HG02870 (cell line): ENCODE data around the gene CAVIN2.

Experiments used
- ATAC-seq: cut with Tn5 transposase; IDR thresholded peaks from one replicate; pipeline ENCODE4 v1.9.1; 2021; ENCODE audit warnings: mild to moderate bottlenecking, moderate library complexity; ENCODE audit not compliant: unreplicated experiment

CAVIN2 gene

GRCh38 chr2:191866195-191866594, 19.3 kb upstream of the CAVIN2 start:
- no peak for ATAC-seq

GRCh38 chr2:191864628-191865374, 17.9 kb upstream of the CAVIN2 start:
- no peak for ATAC-seq

- ATAC-seq, result no peak
Observed at GRCh38 chr2:191863988-191864387, 17.1 kb upstream of the CAVIN2 start.

GRCh38 chr2:191862156-191862775, 15.4 kb upstream of the CAVIN2 start:
- no peak for ATAC-seq

GRCh38 chr2:191860760-191861466, 14.0 kb upstream of the CAVIN2 start:
- ATAC-seq, result no peak

GRCh38 chr2:191859681-191860080, 12.8 kb upstream of the CAVIN2 start:
- no peak for ATAC-seq

GRCh38 chr2:191857886-191858285, 11.0 kb upstream of the CAVIN2 start:
- ATAC-seq, result no peak

- no peak for ATAC-seq
Observed at GRCh38 chr2:191857259-191857805, 10.4 kb upstream of the CAVIN2 start.

- ATAC-seq, result no peak
Observed at GRCh38 chr2:191856111-191856876, 9.4 kb upstream of the CAVIN2 start.

- ATAC-seq, result no peak
Observed at GRCh38 chr2:191855382-191855781, 8.5 kb upstream of the CAVIN2 start.

- ATAC-seq, result no peak
Observed at GRCh38 chr2:191854382-191855372, 7.8 kb upstream of the CAVIN2 start.

GRCh38 chr2:191853843-191854242, 7.0 kb upstream of the CAVIN2 start:
- ATAC-seq, result no peak

GRCh38 chr2:191851158-191851557, 4.3 kb upstream of the CAVIN2 start:
- ATAC-seq, result no peak

- ATAC-seq, result no peak
Observed at GRCh38 chr2:191848771-191849767, 2.2 kb upstream of the CAVIN2 start.

GRCh38 chr2:191847764-191848163, 876 bp upstream of the CAVIN2 start:
- ATAC-seq, result no peak

- ATAC-seq, result peak; percentile 7
Observed at GRCh38 chr2:191845876-191846514, 893 bp downstream of the CAVIN2 start.

- ATAC-seq, result no peak
Observed at GRCh38 chr2:191845248-191845715, 1.6 kb downstream of the CAVIN2 start.

- ATAC-seq, result no peak
Observed at GRCh38 chr2:191844706-191845105, 2.2 kb downstream of the CAVIN2 start.
